HepG2 (cell line): ENCODE measurements around the gene B4GALT5. TPM values are rescaled to one million over a fixed set of nuclear protein-coding genes. Genes with fewer than 3 reads are reported as not detected.

Experiments used
- ADNP ChIP-seq: sonication (generic); formaldehyde crosslinking; IDR thresholded peaks from 2 replicates; pipeline ENCODE4 v1.4.0; 2020; ENCODE audit warnings: missing genetic modification reagents
- EED ChIP-seq: sonication (generic); formaldehyde crosslinking; IDR thresholded peaks from 2 replicates; pipeline ENCODE4 v1.5.0; 2020; ENCODE audit warnings: mild to moderate bottlenecking, missing genetic modification reagents
- GATA4 ChIP-seq: sonication (generic); IDR thresholded peaks from 2 replicates; pipeline ENCODE4 v1.6.1; 2016; ENCODE audit warnings: antibody characterized with exemption, low read depth, borderline replicate concordance
- IRF2 ChIP-seq: IDR thresholded peaks from 2 replicates; pipeline ENCODE4 v1.6.1; 2018; ENCODE audit warnings: missing genetic modification reagents, missing compliant biosample characterization
- JARID2 ChIP-seq: sonication (generic); formaldehyde crosslinking; IDR thresholded peaks from 2 replicates; pipeline ENCODE4 v1.8.1; 2023; ENCODE audit warnings: missing genetic modification reagents, inconsistent platforms; ENCODE audit not compliant: insufficient replicate concordance
- REL ChIP-seq: sonication (generic); formaldehyde crosslinking; conservative IDR thresholded peaks from 2 replicates; pipeline ENCODE4 v1.8.0; 2022; ENCODE audit warnings: mild to moderate bottlenecking, missing genetic modification reagents, moderate library complexity
- SATB2 ChIP-seq: sonication (generic); formaldehyde crosslinking; IDR thresholded peaks from 2 replicates; pipeline ENCODE4 v1.5.0; 2020; ENCODE audit warnings: missing genetic modification reagents
- ZNF205 ChIP-seq: IDR thresholded peaks from 2 replicates; pipeline ENCODE4 v1.6.1; 2018; ENCODE audit warnings: missing biosample characterization, missing genetic modification reagents
- ZNF30 ChIP-seq: sonication (generic); formaldehyde crosslinking; IDR thresholded peaks from 2 replicates; pipeline ENCODE4 v1.5.0; 2020; ENCODE audit warnings: mild to moderate bottlenecking, missing genetic modification reagents
- ZNF556 ChIP-seq: sonication (generic); formaldehyde crosslinking; IDR thresholded peaks from 2 replicates; pipeline ENCODE4 v1.4.0; 2020; ENCODE audit warnings: mild to moderate bottlenecking, missing genetic modification reagents, borderline replicate concordance
- ZNF720 ChIP-seq: sonication (generic); formaldehyde crosslinking; IDR thresholded peaks from 2 replicates; pipeline ENCODE4 v1.4.0; 2020; ENCODE audit warnings: missing genetic modification reagents
- ZSCAN31 ChIP-seq: sonication (generic); formaldehyde crosslinking; IDR thresholded peaks from 2 replicates; pipeline ENCODE4 v1.5.0; 2020; ENCODE audit warnings: low read depth, mild to moderate bottlenecking, missing genetic modification reagents
- polyA plus RNA-seq, 8 experiments: library from polyadenylated mRNA; depleted of rRNA in 3 of 8; stranded (reverse) in 7 of 8; unstranded in 1 of 8; fragments of >200 nt; fragmentation: Illumina TruSeq in 4 of 8; extraction: Trizol in 4 of 8; gene quantifications; 2 replicates each; pipeline versions ENCODE4 v1.2.1 to v1.2.3, GENCODE V29; 2011 to 2016; ENCODE audit warnings: low read depth in 4 of 8, missing spikeins in 1 of 8, mixed read lengths in 1 of 8; ENCODE audit not compliant: insufficient read depth in 1 of 8
- total RNA-seq, 5 experiments: library from RNA; depleted of rRNA; stranded (reverse); fragments of >200 nt; fragmentation: Illumina TruSeq; extraction: Trizol; gene quantifications; 2 replicates each; pipeline ENCODE4 v1.2.3, GENCODE V29; 2016; ENCODE audit warnings: low read depth in 1 of 5
- TF ChIP-seq, protein P1 (sequence below): sonication (generic); formaldehyde crosslinking; IDR thresholded peaks from 2 replicates; pipeline ENCODE4 v1.5.1; 2020; ENCODE audit warnings: missing genetic modification reagents, mild to moderate bottlenecking, borderline replicate concordance
- TF ChIP-seq, protein P2 (sequence below): sonication (generic); formaldehyde crosslinking; IDR thresholded peaks from 2 replicates; pipeline ENCODE4 v1.5.0; 2020; ENCODE audit warnings: mild to moderate bottlenecking, missing genetic modification reagents, moderate library complexity
- TF ChIP-seq, protein P3 (sequence below): sonication (generic); formaldehyde crosslinking; IDR thresholded peaks from 2 replicates; pipeline ENCODE4 v1.4.0; 2020; ENCODE audit warnings: missing genetic modification reagents, borderline replicate concordance
- TF ChIP-seq, protein P4 (sequence below): sonication (generic); formaldehyde crosslinking; IDR thresholded peaks from 2 replicates; pipeline ENCODE4 v1.4.0; 2020; ENCODE audit warnings: missing genetic modification reagents

Gene B4GALT5
- total and polyA plus RNA-seq, 2 of the 13 experiments (the other 11 are each of a cell fraction or from before 2014, with no cell fraction given) = 27.3 to 30.9 TPM

DNA sequence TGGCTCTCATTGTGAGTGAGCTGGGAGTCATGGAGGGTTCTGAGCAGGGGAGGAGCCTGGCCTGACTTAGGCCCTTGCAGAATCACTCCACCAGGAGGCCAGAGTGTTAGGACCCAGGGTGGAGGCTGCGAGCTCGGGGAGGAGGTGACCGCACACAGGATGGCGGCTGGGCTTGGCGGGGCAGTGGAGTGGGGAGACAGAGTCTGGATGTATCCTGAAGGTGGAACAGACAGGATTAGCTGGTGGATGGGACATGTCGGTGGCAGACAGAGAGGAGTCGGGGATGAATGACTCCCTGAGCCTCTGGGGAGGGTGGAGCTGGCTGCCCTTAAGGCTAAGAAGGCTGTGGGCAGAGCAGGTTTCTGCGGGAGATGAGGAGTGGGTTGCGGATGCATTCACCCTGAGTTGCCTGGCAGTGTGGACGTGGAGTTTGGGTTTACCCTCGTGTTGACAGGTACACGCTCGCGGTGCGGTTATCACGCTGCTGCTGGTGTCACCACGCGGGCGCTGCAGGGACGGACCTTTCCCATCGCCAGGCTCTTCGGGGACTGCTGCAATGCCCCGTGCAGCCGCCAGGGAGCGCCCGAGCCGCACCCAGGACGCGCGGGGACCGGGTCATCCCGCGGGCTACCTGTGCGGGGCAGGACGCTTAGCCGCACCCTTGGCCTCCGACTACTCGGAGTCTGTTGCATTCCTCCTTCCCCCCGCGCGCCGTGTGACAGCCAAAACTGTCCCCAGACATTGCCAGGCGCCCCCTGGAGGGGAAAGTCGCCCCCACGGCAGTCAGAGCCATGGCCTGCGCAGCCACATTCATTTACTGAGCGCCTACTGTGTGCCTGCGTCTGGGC, 102.8 kb downstream of the B4GALT5 start (continued):
- TF ChIP-seq, protein P1, sequence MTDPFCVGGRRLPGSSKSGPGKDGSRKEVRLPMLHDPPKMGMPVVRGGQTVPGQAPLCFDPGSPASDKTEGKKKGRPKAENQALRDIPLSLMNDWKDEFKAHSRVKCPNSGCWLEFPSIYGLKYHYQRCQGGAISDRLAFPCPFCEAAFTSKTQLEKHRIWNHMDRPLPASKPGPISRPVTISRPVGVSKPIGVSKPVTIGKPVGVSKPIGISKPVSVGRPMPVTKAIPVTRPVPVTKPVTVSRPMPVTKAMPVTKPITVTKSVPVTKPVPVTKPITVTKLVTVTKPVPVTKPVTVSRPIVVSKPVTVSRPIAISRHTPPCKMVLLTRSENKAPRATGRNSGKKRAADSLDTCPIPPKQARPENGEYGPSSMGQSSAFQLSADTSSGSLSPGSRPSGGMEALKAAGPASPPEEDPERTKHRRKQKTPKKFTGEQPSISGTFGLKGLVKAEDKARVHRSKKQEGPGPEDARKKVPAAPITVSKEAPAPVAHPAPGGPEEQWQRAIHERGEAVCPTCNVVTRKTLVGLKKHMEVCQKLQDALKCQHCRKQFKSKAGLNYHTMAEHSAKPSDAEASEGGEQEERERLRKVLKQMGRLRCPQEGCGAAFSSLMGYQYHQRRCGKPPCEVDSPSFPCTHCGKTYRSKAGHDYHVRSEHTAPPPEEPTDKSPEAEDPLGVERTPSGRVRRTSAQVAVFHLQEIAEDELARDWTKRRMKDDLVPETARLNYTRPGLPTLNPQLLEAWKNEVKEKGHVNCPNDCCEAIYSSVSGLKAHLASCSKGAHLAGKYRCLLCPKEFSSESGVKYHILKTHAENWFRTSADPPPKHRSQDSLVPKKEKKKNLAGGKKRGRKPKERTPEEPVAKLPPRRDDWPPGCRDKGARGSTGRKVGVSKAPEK = no peak; the same call in 1 of the 2 replicates
- peak; percentile 33; the same call in 1 of the 2 replicates for TF ChIP-seq SATB2 (CRISPR knock-in tag)
- TF ChIP-seq REL (CRISPR knock-in tag) = no peak
- no peak; the same call in 1 of the 2 replicates for TF ChIP-seq ZNF556
- TF ChIP-seq, protein P2, sequence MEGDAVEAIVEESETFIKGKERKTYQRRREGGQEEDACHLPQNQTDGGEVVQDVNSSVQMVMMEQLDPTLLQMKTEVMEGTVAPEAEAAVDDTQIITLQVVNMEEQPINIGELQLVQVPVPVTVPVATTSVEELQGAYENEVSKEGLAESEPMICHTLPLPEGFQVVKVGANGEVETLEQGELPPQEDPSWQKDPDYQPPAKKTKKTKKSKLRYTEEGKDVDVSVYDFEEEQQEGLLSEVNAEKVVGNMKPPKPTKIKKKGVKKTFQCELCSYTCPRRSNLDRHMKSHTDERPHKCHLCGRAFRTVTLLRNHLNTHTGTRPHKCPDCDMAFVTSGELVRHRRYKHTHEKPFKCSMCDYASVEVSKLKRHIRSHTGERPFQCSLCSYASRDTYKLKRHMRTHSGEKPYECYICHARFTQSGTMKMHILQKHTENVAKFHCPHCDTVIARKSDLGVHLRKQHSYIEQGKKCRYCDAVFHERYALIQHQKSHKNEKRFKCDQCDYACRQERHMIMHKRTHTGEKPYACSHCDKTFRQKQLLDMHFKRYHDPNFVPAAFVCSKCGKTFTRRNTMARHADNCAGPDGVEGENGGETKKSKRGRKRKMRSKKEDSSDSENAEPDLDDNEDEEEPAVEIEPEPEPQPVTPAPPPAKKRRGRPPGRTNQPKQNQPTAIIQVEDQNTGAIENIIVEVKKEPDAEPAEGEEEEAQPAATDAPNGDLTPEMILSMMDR = peak; percentile 100
- TF ChIP-seq JARID2 = no peak
- TF ChIP-seq, protein P3, sequence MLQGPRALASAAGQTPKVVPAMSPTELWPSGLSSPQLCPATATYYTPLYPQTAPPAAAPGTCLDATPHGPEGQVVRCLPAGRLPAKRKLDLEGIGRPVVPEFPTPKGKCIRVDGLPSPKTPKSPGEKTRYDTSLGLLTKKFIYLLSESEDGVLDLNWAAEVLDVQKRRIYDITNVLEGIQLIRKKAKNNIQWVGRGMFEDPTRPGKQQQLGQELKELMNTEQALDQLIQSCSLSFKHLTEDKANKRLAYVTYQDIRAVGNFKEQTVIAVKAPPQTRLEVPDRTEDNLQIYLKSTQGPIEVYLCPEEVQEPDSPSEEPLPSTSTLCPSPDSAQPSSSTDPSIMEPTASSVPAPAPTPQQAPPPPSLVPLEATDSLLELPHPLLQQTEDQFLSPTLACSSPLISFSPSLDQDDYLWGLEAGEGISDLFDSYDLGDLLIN (CRISPR knock-in tag) = peak; percentile 87; the same call in 1 of the 2 replicates
- peak; percentile 58; the same call in 1 of the 2 replicates for TF ChIP-seq IRF2 (CRISPR knock-in tag)
- peak; percentile 84; the same call in 1 of the 2 replicates for TF ChIP-seq ZSCAN31
- TF ChIP-seq EED (CRISPR knock-in tag) = peak; percentile 70; the same call in 1 of the 2 replicates
- TF ChIP-seq ZNF205 (CRISPR knock-in tag) = peak; percentile 56; the same call in 1 of the 2 replicates
- peak; percentile 75 for TF ChIP-seq ADNP (CRISPR knock-in tag)
- TF ChIP-seq ZNF30 = no peak
- TF ChIP-seq, protein P4, sequence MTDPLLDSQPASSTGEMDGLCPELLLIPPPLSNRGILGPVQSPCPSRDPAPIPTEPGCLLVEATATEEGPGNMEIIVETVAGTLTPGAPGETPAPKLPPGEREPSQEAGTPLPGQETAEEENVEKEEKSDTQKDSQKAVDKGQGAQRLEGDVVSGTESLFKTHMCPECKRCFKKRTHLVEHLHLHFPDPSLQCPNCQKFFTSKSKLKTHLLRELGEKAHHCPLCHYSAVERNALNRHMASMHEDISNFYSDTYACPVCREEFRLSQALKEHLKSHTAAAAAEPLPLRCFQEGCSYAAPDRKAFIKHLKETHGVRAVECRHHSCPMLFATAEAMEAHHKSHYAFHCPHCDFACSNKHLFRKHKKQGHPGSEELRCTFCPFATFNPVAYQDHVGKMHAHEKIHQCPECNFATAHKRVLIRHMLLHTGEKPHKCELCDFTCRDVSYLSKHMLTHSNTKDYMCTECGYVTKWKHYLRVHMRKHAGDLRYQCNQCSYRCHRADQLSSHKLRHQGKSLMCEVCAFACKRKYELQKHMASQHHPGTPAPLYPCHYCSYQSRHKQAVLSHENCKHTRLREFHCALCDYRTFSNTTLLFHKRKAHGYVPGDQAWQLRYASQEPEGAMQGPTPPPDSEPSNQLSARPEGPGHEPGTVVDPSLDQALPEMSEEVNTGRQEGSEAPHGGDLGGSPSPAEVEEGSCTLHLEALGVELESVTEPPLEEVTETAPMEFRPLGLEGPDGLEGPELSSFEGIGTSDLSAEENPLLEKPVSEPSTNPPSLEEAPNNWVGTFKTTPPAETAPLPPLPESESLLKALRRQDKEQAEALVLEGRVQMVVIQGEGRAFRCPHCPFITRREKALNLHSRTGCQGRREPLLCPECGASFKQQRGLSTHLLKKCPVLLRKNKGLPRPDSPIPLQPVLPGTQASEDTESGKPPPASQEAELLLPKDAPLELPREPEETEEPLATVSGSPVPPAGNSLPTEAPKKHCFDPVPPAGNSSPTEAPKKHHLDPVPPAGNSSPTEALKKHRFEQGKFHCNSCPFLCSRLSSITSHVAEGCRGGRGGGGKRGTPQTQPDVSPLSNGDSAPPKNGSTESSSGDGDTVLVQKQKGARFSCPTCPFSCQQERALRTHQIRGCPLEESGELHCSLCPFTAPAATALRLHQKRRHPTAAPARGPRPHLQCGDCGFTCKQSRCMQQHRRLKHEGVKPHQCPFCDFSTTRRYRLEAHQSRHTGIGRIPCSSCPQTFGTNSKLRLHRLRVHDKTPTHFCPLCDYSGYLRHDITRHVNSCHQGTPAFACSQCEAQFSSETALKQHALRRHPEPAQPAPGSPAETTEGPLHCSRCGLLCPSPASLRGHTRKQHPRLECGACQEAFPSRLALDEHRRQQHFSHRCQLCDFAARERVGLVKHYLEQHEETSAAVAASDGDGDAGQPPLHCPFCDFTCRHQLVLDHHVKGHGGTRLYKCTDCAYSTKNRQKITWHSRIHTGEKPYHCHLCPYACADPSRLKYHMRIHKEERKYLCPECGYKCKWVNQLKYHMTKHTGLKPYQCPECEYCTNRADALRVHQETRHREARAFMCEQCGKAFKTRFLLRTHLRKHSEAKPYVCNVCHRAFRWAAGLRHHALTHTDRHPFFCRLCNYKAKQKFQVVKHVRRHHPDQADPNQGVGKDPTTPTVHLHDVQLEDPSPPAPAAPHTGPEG (CRISPR knock-in tag) = peak; percentile 87; the same call in 1 of the 2 replicates
- TF ChIP-seq ZNF720 (CRISPR knock-in tag) = no peak
- TF ChIP-seq GATA4 = no peak
